ENCODE data around the gene DPF3. TPM values are rescaled to one million over a fixed set of nuclear protein-coding genes. Genes with fewer than 3 reads are reported as not detected.

The DPF3 gene
- total RNA-seq, 1 experiment from 2014 or later = 6.4 TPM

- no peak for DNase-seq (ENCODE audit: low read depth)
Observed at GRCh38 chr14:72839753-72840607, 53.9 kb downstream of the DPF3 start.

- DNase-seq (ENCODE audit: low read depth) = no peak
Observed at GRCh38 chr14:72839351-72839750, 54.5 kb downstream of the DPF3 start.

DNA sequence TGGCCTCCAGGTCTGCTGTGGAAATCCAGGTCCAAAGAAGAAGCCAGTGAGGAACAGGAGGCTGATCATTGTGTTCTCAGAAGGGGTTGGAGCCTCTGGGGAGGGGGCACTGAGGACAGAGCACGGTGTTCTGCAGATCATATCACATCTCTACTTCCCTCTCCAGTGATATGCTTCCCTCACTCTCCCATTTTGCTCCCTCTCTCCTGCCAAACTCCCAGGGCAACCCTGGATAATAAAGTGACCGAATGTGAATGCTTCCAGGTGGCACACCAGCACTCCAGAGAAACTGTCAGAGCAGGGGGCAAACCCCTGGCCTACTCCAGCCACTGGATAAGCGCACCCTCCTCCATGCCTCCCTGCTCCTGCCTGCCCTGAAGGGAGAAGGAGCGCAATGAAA lies 57.8 kb downstream of the DPF3 start:
- no peak for DNase-seq (ENCODE audit: low read depth)

- DNase-seq (ENCODE audit: low read depth) = no peak
Observed at GRCh38 chr14:72833174-72833573, 60.7 kb downstream of the DPF3 start.

GRCh38 chr14:72830786-72831594 lies 62.9 kb downstream of the DPF3 start:
- DNase-seq (ENCODE audit: low read depth) = no peak

DNA sequence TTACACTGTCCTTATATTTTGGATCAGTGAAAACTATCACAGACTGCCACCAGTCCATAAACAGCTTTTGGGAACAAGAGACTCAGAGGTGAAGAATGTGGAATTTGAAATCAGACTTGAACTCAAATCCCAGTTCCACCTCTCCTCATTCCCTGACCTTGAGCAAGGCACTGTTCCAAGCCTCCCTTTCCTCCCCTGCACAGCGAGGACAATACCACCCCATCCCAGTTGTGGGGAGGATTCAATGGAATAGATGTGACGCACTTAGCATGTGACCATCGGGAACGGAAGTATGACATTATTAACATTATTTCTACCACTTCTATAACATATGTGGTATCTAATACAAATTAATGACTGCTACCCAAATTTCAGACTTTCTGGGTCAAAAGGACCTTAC lies 63.5 kb downstream of the DPF3 start:
- no peak for DNase-seq (ENCODE audit: low read depth)

DNA sequence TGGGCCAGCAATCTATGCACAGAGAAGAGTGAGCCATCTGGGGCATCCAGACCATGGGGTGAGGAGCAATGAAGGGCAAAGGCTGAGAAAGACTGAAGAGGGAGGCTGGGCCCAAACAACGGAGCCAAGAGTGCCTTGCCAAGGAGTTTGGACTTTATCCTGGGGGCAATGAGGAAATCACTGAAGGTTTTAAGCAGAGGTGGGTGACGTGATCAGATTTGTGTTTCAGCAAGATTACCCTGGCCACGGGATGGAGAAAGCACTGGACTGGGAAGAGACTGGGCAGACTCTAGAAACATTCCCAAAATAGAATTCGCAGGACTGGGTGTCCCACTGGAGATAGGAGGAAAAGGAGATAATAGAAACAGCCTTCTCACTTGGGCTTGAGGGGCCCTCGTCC lies 65.3 kb downstream of the DPF3 start:
- no peak for DNase-seq (ENCODE audit: low read depth)

DNA sequence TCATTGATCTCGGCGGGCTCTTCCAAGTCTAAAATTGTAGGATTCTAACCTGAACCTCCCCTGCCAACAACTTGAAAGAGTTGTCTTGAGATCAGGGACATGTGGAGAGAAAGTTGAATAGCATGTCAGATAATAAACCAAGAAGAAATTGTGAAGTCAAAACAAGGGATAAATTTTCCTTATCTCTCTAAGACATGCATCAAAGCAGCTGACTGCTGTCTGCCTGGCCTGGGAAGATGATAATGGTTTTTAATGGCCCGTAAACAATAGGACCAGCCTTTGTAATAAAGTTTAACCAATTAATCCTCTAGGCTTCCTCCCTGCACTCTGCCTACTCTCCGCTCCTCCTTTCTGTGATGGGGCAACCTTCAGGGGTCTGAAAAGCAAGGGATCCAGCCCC lies 67.9 kb downstream of the DPF3 start:
- no peak for DNase-seq (ENCODE audit: low read depth)

DNA sequence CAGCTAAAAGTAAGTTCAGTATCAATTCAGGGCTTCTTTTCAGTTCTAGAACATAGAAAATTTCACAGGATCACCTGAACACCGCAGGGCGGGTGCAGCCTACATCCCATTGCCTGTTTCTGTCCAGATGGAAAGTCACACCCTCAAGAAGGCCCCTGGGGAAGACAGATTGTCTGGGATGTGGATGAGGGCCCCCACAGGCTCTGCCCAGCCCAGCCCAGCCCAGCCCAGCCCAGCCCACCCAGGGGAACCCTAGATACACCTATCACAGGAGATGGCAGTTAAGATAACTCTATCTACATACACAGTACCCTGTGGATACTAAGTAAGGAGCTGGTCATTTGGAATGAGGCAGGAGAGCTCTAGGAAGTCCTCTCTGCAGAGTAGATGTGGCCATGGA lies 68.4 kb downstream of the DPF3 start:
- no peak for DNase-seq (ENCODE audit: low read depth)

- DNase-seq (ENCODE audit: low read depth) = no peak
Observed at GRCh38 chr14:72824051-72824450, 69.8 kb downstream of the DPF3 start.

GRCh38 chr14:72822946-72823611 lies 70.8 kb downstream of the DPF3 start:
- no peak for DNase-seq (ENCODE audit: low read depth)

- DNase-seq (ENCODE audit: low read depth) = no peak
Observed at GRCh38 chr14:72818998-72819397, 74.9 kb downstream of the DPF3 start.

DNA sequence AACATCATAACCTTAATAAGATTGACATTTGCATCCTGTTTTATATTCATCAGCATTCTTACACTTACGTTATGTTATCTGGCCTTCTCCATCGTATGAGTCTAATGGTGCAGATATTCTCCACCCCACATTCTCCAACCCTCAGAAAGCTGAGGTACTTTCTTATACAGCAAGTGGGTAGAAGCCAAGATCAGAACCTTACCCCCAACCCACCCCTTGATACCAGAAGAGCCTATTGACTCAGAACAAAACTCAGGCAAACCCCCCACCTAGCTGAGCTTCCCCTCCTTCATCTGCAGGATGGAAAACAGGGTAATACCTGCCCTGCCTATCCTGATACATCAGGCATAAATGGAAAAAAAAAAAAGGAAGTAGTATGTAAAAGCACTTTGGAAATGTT lies 77.6 kb downstream of the DPF3 start:
- no peak for DNase-seq (ENCODE audit: low read depth)

- DNase-seq (ENCODE audit: low read depth) = no peak
Observed at GRCh38 chr14:72815430-72815829, 78.5 kb downstream of the DPF3 start.

DNA sequence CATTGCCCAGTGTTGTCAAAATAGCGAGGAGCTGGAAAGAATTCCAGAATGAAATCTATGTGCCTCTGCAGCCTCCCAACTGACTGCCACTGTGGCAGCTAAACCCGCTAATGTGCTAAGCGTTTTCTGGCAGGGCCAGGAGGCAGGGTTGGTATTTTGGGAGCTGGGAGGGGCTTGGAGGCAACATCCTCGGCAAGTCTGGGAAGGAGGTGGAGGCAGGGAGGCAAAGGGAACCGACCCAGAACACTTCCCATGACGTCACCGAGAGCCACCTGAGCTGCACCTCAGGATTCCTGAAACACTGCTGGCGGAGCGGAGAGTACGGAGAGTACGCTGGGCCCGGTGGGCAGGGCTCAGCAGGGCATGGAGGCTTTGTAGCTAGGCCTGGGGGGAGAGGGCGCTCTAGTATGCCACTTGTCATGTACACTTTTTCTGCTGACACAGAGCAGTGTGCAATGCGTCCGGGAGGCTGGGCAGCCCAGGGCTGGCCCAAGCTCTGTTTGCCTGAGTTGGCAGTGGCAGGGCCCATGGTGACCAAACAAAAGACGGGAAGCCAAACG lies 81.5 kb downstream of the DPF3 start:
- DNase-seq (ENCODE audit: low read depth) = no peak

DNA sequence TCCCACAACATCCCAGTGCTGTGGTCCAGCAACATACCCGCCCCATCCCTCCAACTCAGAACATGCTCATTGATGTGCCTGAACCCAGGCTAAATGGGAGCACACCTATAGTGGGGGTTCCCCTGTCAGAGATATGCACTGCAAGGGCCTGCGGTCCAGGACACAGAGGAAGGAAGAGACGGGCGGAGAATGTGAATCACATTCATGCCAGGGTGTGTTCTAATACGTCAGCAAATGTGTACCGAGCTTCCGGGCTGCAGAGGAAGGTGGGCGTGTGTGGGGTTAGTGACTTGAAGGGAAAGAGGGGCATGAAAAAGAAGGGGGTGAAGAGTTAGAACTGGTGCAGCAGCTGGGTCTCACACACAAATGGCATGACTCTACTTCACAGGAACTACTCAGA lies 83.7 kb downstream of the DPF3 start:
- DNase-seq (ENCODE audit: low read depth) = no peak

- no peak for DNase-seq (ENCODE audit: low read depth)
Observed at GRCh38 chr14:72809063-72809462, 84.8 kb downstream of the DPF3 start.

GRCh38 chr14:72808564-72808963 lies 85.3 kb downstream of the DPF3 start:
- DNase-seq (ENCODE audit: low read depth) = no peak

GRCh38 chr14:72802588-72802946 lies 91.3 kb downstream of the DPF3 start:
- no peak for DNase-seq (ENCODE audit: low read depth)

- DNase-seq (ENCODE audit: low read depth) = peak; percentile 50
Observed at GRCh38 chr14:72801836-72802587, 91.9 kb downstream of the DPF3 start.

- peak; percentile 92 for DNase-seq (ENCODE audit: low read depth)
Observed at GRCh38 chr14:72801381-72801812, 92.5 kb downstream of the DPF3 start.

Measured in Daoy (cell line).